HG03064 (cell line): Measurements from ENCODE around the gene FAM120B.
A peak's percentile ranks its signal among the peaks of the same experiment; 100 is the strongest.
"Not testable (repeated sequence)": the region's sequence is repeated elsewhere in the genome, so short reads cannot be mapped to it uniquely, and the experiment has no call there.

ENCODE experiments used
- ATAC-seq: cut with Tn5 transposase; IDR thresholded peaks from one replicate; pipeline ENCODE4 v1.9.1; 2021; ENCODE audit warnings: low read depth; ENCODE audit not compliant: unreplicated experiment

The FAM120B gene

GRCh38 chr6:170296746-170297575 is 9.6 kb upstream of the FAM120B start:
- no peak for ATAC-seq

GRCh38 chr6:170297576-170298330 is 8.8 kb upstream of the FAM120B start:
- no peak for ATAC-seq

DNA sequence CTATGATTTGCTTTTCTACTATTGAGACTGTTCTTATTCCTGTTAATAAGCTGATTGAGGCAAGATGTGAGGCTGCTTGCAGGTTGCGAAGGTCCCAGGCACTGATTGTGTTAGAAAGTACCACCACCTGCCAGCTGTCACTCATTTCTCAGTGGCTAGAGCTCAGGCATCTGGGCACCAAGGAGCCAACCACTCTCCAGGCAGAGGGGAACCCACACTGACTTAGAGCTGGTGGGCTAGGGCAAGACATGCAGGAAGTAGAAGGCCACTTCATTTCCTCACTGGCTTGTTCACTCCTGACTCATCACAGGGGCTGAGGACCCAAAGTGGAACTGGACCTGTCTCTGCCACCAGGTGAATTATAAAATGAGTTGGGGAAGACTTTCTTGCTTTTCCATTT is 7.9 kb upstream of the FAM120B start:
- ATAC-seq, result no peak

GRCh38 chr6:170301184-170301583 is 5.4 kb upstream of the FAM120B start:
- ATAC-seq, result no peak

DNA sequence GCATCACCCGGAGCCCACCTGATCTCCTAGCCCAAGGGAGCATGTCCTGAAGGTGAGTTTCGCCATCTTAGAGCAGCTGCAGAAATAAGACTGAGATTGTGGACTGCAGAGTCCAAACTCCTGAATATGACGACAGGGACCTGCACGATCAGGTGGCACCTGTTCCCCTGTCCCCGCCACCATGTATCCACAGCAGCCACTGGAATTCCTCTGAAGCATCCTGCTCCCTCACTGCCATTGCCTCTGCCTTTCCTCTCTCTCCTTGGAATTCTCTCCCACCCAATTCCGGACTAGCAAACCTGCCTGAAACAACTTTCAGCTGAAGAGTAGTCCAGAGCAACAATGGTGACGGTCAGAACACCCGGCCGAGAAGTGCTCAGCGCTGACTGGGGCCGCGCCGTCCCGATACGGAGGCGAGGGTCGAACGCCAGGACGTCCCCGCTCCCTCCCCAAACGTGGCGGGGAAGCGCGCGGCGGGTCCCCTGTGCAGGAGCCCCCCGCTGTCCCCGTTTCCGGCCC is 694 bp upstream of the FAM120B start:
- ATAC-seq, result peak; percentile 26

- no peak for ATAC-seq
Observed at GRCh38 chr6:170307080-170307545, 555 bp downstream of the FAM120B start.

GRCh38 chr6:170308761-170309160 is 2.2 kb downstream of the FAM120B start:
- ATAC-seq, result no peak

DNA sequence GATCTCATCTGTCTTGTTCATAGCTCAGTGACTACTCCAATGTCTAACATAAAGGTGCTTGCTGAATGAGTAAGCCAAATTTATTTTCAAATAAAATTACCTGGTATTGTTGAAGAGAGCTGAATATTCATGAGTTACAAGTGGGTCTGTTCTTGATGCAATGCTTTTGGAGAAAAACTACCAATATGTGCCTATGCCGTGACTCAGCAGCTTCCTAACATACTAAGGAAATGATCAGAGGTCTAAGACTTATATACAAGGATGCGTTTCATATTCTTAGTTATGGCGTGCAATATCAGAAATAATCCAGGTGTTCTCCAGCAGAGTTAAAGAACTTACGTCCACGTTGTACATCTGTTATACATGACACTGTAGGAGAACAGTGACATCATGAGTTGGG is 5.1 kb downstream of the FAM120B start:
- ATAC-seq, result no peak

DNA sequence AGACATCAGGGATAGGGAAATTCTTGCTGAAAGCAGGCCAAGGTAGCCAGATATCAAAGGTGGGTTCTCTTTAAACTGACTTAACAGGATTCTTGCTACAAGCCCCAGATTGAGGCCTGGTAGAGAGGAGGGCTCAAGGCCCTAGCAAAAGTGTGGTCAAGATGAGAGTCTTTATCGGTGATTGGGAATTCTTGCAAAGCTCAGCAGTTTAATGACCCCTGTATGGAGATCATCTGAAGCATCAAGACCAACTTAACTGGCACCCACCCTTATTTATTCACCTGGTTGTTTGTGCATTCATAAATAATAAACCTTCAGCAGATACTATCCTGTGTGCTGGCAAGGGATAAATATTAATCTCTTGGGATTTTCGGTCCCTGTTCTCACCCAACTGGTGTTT is 6.3 kb downstream of the FAM120B start:
- ATAC-seq, result no peak

- no peak for ATAC-seq
Observed at GRCh38 chr6:170313716-170314295, 7.2 kb downstream of the FAM120B start.

DNA sequence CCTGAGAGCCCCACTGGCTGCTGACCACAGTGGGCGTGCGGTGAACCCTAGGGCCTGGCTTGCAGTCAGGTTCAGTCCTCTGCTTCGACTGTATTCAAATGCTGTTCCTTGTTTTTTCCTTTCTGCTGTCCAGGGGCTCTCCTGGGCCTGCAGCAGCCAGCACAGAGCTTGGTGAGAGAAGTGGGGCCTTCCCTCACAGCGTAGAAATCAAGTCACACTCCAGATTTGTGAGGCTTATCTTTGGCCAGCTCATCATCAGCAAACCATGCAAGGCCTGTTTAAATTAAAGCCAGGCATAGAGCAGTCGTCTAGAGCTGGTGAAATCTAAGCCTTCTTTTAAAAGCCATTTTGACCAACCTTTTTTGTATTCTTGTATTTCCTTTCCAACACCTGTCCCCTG is 8.4 kb downstream of the FAM120B start:
- ATAC-seq, result no peak

GRCh38 chr6:170316071-170316470 is 9.5 kb downstream of the FAM120B start:
- no peak for ATAC-seq

GRCh38 chr6:170317076-170317475 is 10.5 kb downstream of the FAM120B start:
- ATAC-seq, result no peak

- ATAC-seq, result no peak
Observed at GRCh38 chr6:170317718-170318117, 11.2 kb downstream of the FAM120B start.

DNA sequence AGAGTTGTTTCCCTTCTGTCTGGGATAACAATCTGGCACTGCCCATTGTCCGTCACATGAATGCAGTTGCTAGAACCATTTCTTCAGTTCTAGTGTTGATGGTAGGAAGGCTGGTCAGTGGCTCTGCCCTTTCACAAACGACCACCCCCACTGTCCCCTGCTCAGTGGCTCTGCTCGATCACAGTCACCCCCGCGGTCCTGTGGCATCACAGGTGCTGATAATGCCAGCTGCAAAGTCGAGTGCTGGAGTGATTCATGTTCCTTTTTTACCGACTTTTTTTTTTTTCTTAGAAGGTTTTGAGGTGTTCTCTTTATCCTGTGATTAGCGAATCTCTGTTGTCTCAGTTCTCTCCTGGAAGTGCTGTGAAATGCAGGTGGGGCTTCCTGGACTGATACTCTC is 22.8 kb downstream of the FAM120B start:
- ATAC-seq, result no peak

DNA sequence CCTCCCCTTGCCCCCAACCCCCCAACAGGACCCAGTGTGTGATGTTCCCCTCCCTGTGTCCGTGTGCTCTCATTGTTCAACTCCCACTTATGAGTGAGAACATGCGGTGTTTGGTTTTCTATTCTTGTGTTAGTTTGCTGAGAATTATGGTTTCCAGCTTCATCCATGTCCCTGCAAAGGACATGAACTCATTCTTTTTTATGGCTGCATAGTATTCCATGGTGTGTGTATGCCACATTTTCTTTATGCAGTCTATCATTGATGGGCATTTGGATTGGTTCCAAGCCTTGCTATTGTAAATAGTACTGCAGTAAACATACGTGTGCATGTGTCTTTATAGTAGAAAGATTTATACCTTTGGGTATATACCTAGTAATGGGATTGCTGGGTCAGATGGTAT is 28.6 kb downstream of the FAM120B start:
- not testable (repeated sequence) for ATAC-seq

GRCh38 chr6:170344631-170345576 is 38.3 kb downstream of the FAM120B start:
- ATAC-seq, result no peak

DNA sequence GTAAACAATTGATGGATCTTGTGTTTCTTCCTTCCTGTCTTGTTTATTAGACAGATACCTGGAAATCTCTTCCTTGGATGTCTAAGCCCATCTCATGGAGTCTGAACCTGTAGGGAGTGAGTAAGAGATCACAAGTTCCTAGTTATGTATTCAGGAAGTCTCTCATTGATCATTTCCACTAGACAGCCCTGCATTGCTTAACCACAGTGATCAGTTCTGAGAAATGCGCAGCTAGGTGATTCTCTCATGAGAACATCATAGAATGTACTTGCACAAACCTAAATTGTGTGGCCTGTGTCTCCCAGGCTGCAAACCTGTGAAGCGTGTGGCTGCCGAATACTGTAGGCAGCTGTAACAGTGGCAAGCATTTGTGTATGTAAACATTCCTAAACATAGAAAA is 39.1 kb downstream of the FAM120B start:
- ATAC-seq, result no peak

DNA sequence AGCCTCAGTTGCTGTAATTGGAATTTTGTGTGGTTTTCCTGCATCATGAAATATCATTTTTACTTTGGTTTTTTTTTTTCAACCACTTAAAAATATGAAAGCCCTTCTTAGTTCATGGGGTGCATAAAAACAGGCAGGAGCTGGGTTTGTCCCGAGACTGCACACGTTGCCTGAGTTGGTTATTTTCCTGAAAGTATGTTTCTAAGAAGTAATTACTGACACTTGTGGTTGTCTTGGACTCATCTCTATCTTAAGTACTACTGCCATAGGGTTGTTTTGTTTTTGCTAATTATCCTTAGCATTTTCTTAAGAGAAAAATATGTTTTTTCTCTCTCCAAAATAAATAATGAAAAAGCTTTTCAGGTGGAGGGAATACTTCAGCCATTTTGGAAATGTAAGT is 40.1 kb downstream of the FAM120B start:
- no peak for ATAC-seq

DNA sequence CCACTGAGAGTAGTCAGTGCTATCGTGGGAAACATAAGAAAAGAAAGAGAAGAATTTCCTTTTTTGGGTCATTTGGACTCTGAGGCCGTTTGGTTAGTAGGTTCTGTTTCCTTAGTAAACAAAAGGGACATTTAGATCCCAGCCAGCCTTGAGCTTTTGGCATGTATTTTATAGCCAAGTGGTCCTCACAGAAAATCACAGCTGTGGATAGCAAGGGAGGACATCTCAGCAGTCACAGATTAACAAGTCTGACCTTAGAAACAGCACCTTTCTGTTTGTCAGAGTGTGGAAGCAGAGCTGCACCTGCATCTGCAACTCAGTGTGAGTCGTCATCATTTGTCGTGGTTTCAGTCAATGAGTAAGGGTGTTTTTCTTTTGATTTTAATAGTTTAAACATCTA is 40.5 kb downstream of the FAM120B start:
- ATAC-seq, result peak; percentile 76
